PC-9 (cell line): ENCODE data around the gene GSC. TPM values are rescaled to one million over a fixed set of nuclear protein-coding genes. Genes with fewer than 3 reads are reported as not detected.

Experiments used
- BruUV-seq: library from RNA; stranded (reverse); fragments of 400-500 nt; replicated peaks from 2 replicates; lab custom pipeline; 2021; lab: Mats Ljungman, UMichigan
- CTCF ChIA-PET: fragments of 300-600 bp; sonication (Branson Sonifier 250); formaldehyde crosslinking; loops from one replicate; lab custom pipeline; 2022; ENCODE audit warnings: antibody characterized with exemption; lab: Charles Lee
- POLR2A ChIA-PET: fragments of 300-600 bp; sonication (Branson Sonifier 250); formaldehyde crosslinking; loops from one replicate; lab custom pipeline; 2022; ENCODE audit warnings: antibody characterized with exemption; ENCODE audit not compliant: unreplicated experiment; lab: Charles Lee
- DNase-seq, 2 experiments: peaks; one replicate each; pipeline versions ENCODE4 v3.0.0 to v3.0.0-alpha.2; 2015 to 2022; ENCODE audit warnings: mixed read lengths in 1 of 2
- H2AFZ ChIP-seq: fragments of 200-600 bp; sonication (generic); 2 replicates; pipeline ENCODE4 v1.8.1; 2017; ENCODE audit warnings: antibody characterized with exemption
- H3F3A ChIP-seq: fragments of 200-600 bp; sonication (generic); 2 replicates; pipeline ENCODE4 v1.8.1; 2017; ENCODE audit warnings: antibody characterized with exemption, mild to moderate bottlenecking, low read depth; ENCODE audit not compliant: insufficient read depth
- H3K27ac ChIP-seq: fragments of 200-600 bp; sonication (generic); 2 replicates; pipeline ENCODE4 v1.6.1; 2016; ENCODE audit warnings: mixed run types
- H3K27me3 ChIP-seq: fragments of 200-600 bp; sonication (generic); 2 replicates; pipeline ENCODE4 v1.6.1; 2016; ENCODE audit warnings: low read depth, mixed run types; ENCODE audit not compliant: insufficient read depth
- H3K36me3 ChIP-seq: fragments of 200-600 bp; sonication (generic); 2 replicates; pipeline ENCODE4 v1.6.1; 2016; ENCODE audit warnings: low read depth, mixed run types
- H3K4me1 ChIP-seq: fragments of 200-600 bp; sonication (generic); replicated peaks from 2 replicates; pipeline ENCODE4 v1.6.1; 2016; ENCODE audit warnings: mixed run types; ENCODE audit not compliant: insufficient read depth
- H3K4me2 ChIP-seq: fragments of 200-600 bp; sonication (generic); 2 replicates; pipeline ENCODE4 v1.6.1; 2017; ENCODE audit warnings: mixed run types
- H3K4me3 ChIP-seq: fragments of 200-600 bp; sonication (generic); 2 replicates; pipeline ENCODE4 v1.6.1; 2016; ENCODE audit warnings: mixed run types
- H3K79me2 ChIP-seq: fragments of 200-600 bp; sonication (generic); 2 replicates; pipeline ENCODE4 v1.6.1; 2017; ENCODE audit warnings: low read depth, mixed run types
- H3K9me2 ChIP-seq: fragments of 200-600 bp; sonication (generic); 2 replicates; pipeline ENCODE4 v1.8.1; 2017; ENCODE audit warnings: mild to moderate bottlenecking; ENCODE audit not compliant: insufficient read depth
- H3K9me3 ChIP-seq: fragments of 200-600 bp; sonication (generic); 2 replicates; pipeline ENCODE4 v1.8.1; 2016; ENCODE audit warnings: low read depth; ENCODE audit not compliant: insufficient read depth
- H4K20me1 ChIP-seq: fragments of 200-600 bp; sonication (generic); 2 replicates; pipeline ENCODE4 v1.8.1; 2017; ENCODE audit not compliant: insufficient read depth
- EZH2 ChIP-seq: fragments of 200-600 bp; sonication (generic); IDR thresholded peaks from 2 replicates; pipeline ENCODE4 v1.8.0; 2017; ENCODE audit warnings: antibody characterized with exemption, low read depth
- intact Hi-C: fragments of 100-400 bp; cut with micrococcal nuclease; formaldehyde crosslinking; loops from one replicate; pipeline ENCODE4 v1.10.0; 2022; ENCODE audit not compliant: unreplicated experiment
- total RNA-seq: library from RNA; stranded (reverse); gene quantifications from 2 replicates; pipeline ENCODE4 v1.2.3, GENCODE V29; 2021
- TF ChIP-seq, protein P1 (sequence below): fragments of 200-600 bp; sonication (generic); conservative IDR thresholded peaks from 2 replicates; pipeline ENCODE4 v1.6.1; 2017; ENCODE audit warnings: mixed run types, antibody characterized with exemption, mild to moderate bottlenecking, moderate library complexity

Gene GSC
- total RNA-seq, 1 experiment from 2014 or later, result not detected

DNA sequence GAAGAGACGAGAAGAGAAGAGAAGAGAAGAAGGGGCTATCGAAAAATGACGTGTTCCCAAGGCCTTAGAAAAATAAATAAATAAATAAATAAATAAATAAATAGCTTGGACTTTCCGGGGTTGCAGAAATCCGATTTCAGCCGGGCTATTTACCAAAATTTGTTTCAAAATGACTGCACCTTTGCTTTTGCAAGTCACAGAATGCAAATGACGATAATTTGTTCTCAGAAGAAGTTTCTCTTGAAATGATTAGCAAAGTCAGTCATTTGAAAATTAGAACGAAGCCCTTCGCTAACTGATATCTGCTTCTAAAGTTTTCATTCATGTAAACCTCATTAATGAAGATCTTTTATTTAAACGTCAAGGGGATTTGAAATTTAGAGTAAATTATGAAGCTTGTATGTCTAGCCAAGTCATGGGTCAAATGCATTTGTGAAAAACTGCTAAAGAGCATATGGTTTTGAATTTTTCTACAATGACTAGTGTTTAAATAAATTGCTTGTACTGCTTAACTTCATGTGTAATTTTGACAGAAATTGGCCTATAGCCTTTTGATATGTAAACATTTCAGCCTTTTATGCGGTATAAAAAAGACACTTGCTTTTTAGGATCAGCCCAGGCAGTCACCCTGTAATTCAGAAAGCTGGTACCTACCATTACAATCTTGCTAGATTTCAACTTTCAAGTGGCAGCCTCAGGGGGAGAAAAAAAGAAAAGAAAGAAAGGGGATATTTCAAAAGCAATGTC lies 4.6 kb upstream of the GSC start:
- no peaks in the 10 kb centered on the region for H3K79me2 ChIP-seq
- H3F3A ChIP-seq, result no peaks in the 10 kb centered on the region
- H3K4me2 ChIP-seq, result no peak overlapping the region
- DNase-seq, result no peak
- no peaks in the 10 kb centered on the region for H4K20me1 ChIP-seq
- no peak overlapping the region for H3K4me3 ChIP-seq
- H3K9me3 ChIP-seq, result no peaks in the 10 kb centered on the region
- ChIA-PET CTCF (no interaction called here), POLR2A (no interaction called here)
- no peaks in the 10 kb centered on the region for H3K9me2 ChIP-seq
- H3K36me3 ChIP-seq, result no peaks in the 10 kb centered on the region
- BruUV-seq, result no TSS peak
- intact Hi-C loops, result no loop called here
- no peaks in the 10 kb centered on the region for H3K4me1 ChIP-seq
- TF ChIP-seq, protein P1, sequence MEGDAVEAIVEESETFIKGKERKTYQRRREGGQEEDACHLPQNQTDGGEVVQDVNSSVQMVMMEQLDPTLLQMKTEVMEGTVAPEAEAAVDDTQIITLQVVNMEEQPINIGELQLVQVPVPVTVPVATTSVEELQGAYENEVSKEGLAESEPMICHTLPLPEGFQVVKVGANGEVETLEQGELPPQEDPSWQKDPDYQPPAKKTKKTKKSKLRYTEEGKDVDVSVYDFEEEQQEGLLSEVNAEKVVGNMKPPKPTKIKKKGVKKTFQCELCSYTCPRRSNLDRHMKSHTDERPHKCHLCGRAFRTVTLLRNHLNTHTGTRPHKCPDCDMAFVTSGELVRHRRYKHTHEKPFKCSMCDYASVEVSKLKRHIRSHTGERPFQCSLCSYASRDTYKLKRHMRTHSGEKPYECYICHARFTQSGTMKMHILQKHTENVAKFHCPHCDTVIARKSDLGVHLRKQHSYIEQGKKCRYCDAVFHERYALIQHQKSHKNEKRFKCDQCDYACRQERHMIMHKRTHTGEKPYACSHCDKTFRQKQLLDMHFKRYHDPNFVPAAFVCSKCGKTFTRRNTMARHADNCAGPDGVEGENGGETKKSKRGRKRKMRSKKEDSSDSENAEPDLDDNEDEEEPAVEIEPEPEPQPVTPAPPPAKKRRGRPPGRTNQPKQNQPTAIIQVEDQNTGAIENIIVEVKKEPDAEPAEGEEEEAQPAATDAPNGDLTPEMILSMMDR, result no peak
- TF ChIP-seq EZH2, result no peak
- H3K27me3 ChIP-seq, result peaks cover 28% of the 10 kb centered on the region
- no peak overlapping the region for H2AFZ ChIP-seq
- no peak overlapping the region for H3K27ac ChIP-seq

DNA sequence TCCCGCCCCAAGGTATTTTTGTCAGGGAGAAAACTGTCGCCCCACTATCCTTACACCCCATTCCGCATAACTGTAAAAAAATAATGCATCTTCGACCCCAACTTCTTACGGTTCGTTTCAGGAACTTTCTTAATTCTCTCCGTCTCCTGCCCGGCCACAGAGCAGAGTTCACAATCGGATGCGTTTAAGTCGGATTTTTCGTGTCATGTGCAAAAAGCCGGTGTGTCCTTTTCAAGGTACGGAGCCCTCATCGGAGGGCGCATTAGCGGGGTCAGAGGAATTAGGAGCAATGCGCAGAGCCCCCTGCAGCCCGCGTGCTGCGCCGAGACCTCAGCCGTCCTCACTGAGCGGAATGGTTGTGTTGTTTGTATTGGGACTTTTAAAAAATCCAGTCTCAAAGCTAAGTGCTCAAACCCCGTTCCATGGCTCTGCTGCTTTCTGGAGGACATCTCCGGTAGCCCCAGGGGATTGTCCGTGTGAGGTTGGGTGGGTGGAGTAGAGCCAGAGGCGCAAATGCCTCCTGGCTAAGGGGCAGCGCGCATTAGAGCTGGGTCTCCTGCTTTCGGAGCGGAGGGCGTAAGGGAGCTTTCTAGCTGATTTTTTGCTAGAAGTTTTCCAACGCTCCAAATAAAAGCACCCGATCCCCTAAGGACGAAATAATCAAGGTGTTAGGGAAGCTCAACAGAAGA lies 3.9 kb upstream of the GSC start:
- peaks cover 28% of the 10 kb centered on the region for H3K27me3 ChIP-seq
- TF ChIP-seq, protein P1, result no peak
- TF ChIP-seq EZH2, result no peak

DNA sequence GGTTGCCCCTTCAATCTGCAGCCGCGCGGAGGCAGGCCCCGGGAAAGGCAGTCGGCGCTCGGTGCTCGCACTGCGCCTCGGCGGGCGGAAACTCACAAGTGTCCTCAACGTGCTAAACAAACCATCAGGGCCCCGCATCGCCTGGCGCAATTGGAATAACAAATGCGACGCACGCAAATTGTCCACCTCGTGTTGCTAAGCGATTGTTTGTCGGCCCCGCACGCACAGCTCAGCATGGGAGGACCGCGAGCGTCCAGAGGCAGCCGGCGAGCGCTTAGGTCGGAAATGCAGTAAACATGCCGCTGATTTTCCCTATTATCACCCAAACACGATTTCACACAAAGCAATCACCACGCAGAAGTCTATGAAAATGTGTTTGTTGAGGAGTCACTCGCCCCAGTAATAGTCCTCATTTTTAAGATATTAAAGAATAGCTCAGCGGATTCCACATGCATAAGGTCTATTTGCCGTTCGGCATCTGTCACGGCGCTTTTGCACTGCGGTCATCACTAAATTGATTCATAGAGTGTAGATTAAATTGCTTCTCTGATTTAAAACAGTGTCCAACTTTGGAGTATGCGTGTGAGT lies 3.2 kb upstream of the GSC start:
- Histone ChIP-seq H3K79me2 (no peaks in the 10 kb centered on the region), H3K4me3 (no peak overlapping the region), H4K20me1 (no peaks in the 10 kb centered on the region), H2AFZ (no peak overlapping the region), H3K9me3 (no peaks in the 10 kb centered on the region), H3K4me1 (no peaks in the 10 kb centered on the region), H3K4me2 (no peak overlapping the region), H3F3A (no peaks in the 10 kb centered on the region), H3K27me3 (peaks cover 25% of the 10 kb centered on the region), H3K36me3 (no peaks in the 10 kb centered on the region), H3K27ac (no peak overlapping the region), H3K9me2 (no peaks in the 10 kb centered on the region)
- CTCF ChIA-PET, result no interaction called here
- BruUV-seq, result no TSS peak
- intact Hi-C loops, result no loop called here
- no peak for DNase-seq
- POLR2A ChIA-PET, result no interaction called here
- TF ChIP-seq EZH2, result no peak

More for the DNA sequence above, 3.9 kb upstream of the GSC start:
- ChIA-PET CTCF (no interaction called here), POLR2A (no interaction called here)
- no peaks in the 10 kb centered on the region for H3K4me1 ChIP-seq
- no peaks in the 10 kb centered on the region for H3K79me2 ChIP-seq
- intact Hi-C loops, result no loop called here
- no TSS peak for BruUV-seq
- no peaks in the 10 kb centered on the region for H3K9me2 ChIP-seq
- H3K36me3 ChIP-seq, result no peaks in the 10 kb centered on the region
- no peak overlapping the region for H3K4me2 ChIP-seq
- H3K9me3 ChIP-seq, result no peaks in the 10 kb centered on the region
- no peak overlapping the region for H2AFZ ChIP-seq
- DNase-seq, result no peak
- H4K20me1 ChIP-seq, result no peaks in the 10 kb centered on the region
- H3K4me3 ChIP-seq, result no peak overlapping the region
- H3F3A ChIP-seq, result no peaks in the 10 kb centered on the region
- H3K27ac ChIP-seq, result no peak overlapping the region
